Neural cell (in vitro differentiated cells): ENCODE data around the gene SPDYC.

Experiments used
- EP300 ChIP-seq: fragments of 450-650 bp; conservative IDR thresholded peaks from 2 replicates; pipeline ENCODE4 v1.6.1; 2014; ENCODE audit warnings: antibody characterized with exemption, mild to moderate bottlenecking, moderate library complexity; ENCODE audit not compliant: poor library complexity, severe bottlenecking
- EZH2 ChIP-seq: fragments of 200-600, 300-800 bp; shearing (Covaris generic), sonication (generic); IDR thresholded peaks from 2 replicates; pipeline ENCODE4 v1.6.1; 2014; ENCODE audit warnings: antibody characterized with exemption, low read length, borderline replicate concordance, mild to moderate bottlenecking; ENCODE audit not compliant: insufficient read depth, poor library complexity, severe bottlenecking
- MXI1 ChIP-seq: fragments of 450-650 bp; conservative IDR thresholded peaks from 2 replicates; pipeline ENCODE4 v1.6.1; 2014; ENCODE audit warnings: antibody characterized with exemption, mild to moderate bottlenecking; ENCODE audit not compliant: poor library complexity, severe bottlenecking
- POLR2AphosphoS5 ChIP-seq: IDR thresholded peaks from 2 replicates; pipeline ENCODE4 v1.6.1; 2012
- RAD21 ChIP-seq: fragments of 450-650 bp; conservative IDR thresholded peaks from 2 replicates; pipeline ENCODE4 v1.6.1; 2014; ENCODE audit warnings: antibody characterized with exemption, mild to moderate bottlenecking, moderate library complexity
- REST ChIP-seq: IDR thresholded peaks from 2 replicates; pipeline ENCODE4 v1.6.1; 2012; ENCODE audit warnings: borderline replicate concordance
- SMC3 ChIP-seq: fragments of 450-650 bp; conservative IDR thresholded peaks from 2 replicates; pipeline ENCODE4 v1.6.1; 2014; ENCODE audit warnings: antibody characterized with exemption, mild to moderate bottlenecking, moderate library complexity; ENCODE audit not compliant: poor library complexity
- TAF1 ChIP-seq: IDR thresholded peaks from 2 replicates; pipeline ENCODE4 v1.6.1; 2012; ENCODE audit warnings: low read depth
- TF ChIP-seq, protein P1 (sequence below): fragments of 450-650 bp; IDR thresholded peaks from 2 replicates; pipeline ENCODE4 v1.5.1; 2014; ENCODE audit warnings: antibody characterized with exemption, mild to moderate bottlenecking, moderate library complexity; ENCODE audit not compliant: poor library complexity, severe bottlenecking

GRCh38 chr11:65187146-65187675 lies 17.2 kb downstream of the SPDYC start:
- TF ChIP-seq, protein P1, sequence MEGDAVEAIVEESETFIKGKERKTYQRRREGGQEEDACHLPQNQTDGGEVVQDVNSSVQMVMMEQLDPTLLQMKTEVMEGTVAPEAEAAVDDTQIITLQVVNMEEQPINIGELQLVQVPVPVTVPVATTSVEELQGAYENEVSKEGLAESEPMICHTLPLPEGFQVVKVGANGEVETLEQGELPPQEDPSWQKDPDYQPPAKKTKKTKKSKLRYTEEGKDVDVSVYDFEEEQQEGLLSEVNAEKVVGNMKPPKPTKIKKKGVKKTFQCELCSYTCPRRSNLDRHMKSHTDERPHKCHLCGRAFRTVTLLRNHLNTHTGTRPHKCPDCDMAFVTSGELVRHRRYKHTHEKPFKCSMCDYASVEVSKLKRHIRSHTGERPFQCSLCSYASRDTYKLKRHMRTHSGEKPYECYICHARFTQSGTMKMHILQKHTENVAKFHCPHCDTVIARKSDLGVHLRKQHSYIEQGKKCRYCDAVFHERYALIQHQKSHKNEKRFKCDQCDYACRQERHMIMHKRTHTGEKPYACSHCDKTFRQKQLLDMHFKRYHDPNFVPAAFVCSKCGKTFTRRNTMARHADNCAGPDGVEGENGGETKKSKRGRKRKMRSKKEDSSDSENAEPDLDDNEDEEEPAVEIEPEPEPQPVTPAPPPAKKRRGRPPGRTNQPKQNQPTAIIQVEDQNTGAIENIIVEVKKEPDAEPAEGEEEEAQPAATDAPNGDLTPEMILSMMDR = no peak
- TF ChIP-seq EZH2 = no peak
- no peak for TF ChIP-seq RAD21
- TF ChIP-seq POLR2AphosphoS5 = no peak
- TF ChIP-seq REST = no peak
- TF ChIP-seq EP300 = no peak
- no peak for TF ChIP-seq MXI1
- TF ChIP-seq TAF1 = no peak
- TF ChIP-seq SMC3 = no peak
